PC-9 (cell line): ENCODE results near the gene KCNN3. TPM values are rescaled to one million over a fixed set of nuclear protein-coding genes. Genes with fewer than 3 reads are reported as not detected.

Experiments
- BruUV-seq: library from RNA; stranded (reverse); fragments of 400-500 nt; replicated peaks from 2 replicates; lab custom pipeline; 2021; lab: Mats Ljungman, UMichigan
- CTCF ChIA-PET: fragments of 300-600 bp; sonication (Branson Sonifier 250); formaldehyde crosslinking; loops from one replicate; lab custom pipeline; 2022; ENCODE audit warnings: antibody characterized with exemption; lab: Charles Lee
- POLR2A ChIA-PET: fragments of 300-600 bp; sonication (Branson Sonifier 250); formaldehyde crosslinking; loops from one replicate; lab custom pipeline; 2022; ENCODE audit warnings: antibody characterized with exemption; ENCODE audit not compliant: unreplicated experiment; lab: Charles Lee
- DNase-seq, 2 experiments: peaks; one replicate each; pipeline versions ENCODE4 v3.0.0 to v3.0.0-alpha.2; 2015 to 2022; ENCODE audit warnings: mixed read lengths in 1 of 2
- H2AFZ ChIP-seq: fragments of 200-600 bp; sonication (generic); 2 replicates; pipeline ENCODE4 v1.8.1; 2017; ENCODE audit warnings: antibody characterized with exemption
- H3F3A ChIP-seq: fragments of 200-600 bp; sonication (generic); 2 replicates; pipeline ENCODE4 v1.8.1; 2017; ENCODE audit warnings: antibody characterized with exemption, mild to moderate bottlenecking, low read depth; ENCODE audit not compliant: insufficient read depth
- H3K27ac ChIP-seq: fragments of 200-600 bp; sonication (generic); 2 replicates; pipeline ENCODE4 v1.6.1; 2016; ENCODE audit warnings: mixed run types
- H3K27me3 ChIP-seq: fragments of 200-600 bp; sonication (generic); 2 replicates; pipeline ENCODE4 v1.6.1; 2016; ENCODE audit warnings: low read depth, mixed run types; ENCODE audit not compliant: insufficient read depth
- H3K36me3 ChIP-seq: fragments of 200-600 bp; sonication (generic); 2 replicates; pipeline ENCODE4 v1.6.1; 2016; ENCODE audit warnings: low read depth, mixed run types
- H3K4me1 ChIP-seq: fragments of 200-600 bp; sonication (generic); replicated peaks from 2 replicates; pipeline ENCODE4 v1.6.1; 2016; ENCODE audit warnings: mixed run types; ENCODE audit not compliant: insufficient read depth
- H3K4me2 ChIP-seq: fragments of 200-600 bp; sonication (generic); 2 replicates; pipeline ENCODE4 v1.6.1; 2017; ENCODE audit warnings: mixed run types
- H3K4me3 ChIP-seq: fragments of 200-600 bp; sonication (generic); 2 replicates; pipeline ENCODE4 v1.6.1; 2016; ENCODE audit warnings: mixed run types
- H3K79me2 ChIP-seq: fragments of 200-600 bp; sonication (generic); 2 replicates; pipeline ENCODE4 v1.6.1; 2017; ENCODE audit warnings: low read depth, mixed run types
- H3K9me2 ChIP-seq: fragments of 200-600 bp; sonication (generic); 2 replicates; pipeline ENCODE4 v1.8.1; 2017; ENCODE audit warnings: mild to moderate bottlenecking; ENCODE audit not compliant: insufficient read depth
- H3K9me3 ChIP-seq: fragments of 200-600 bp; sonication (generic); 2 replicates; pipeline ENCODE4 v1.8.1; 2016; ENCODE audit warnings: low read depth; ENCODE audit not compliant: insufficient read depth
- H4K20me1 ChIP-seq: fragments of 200-600 bp; sonication (generic); 2 replicates; pipeline ENCODE4 v1.8.1; 2017; ENCODE audit not compliant: insufficient read depth
- EZH2 ChIP-seq: fragments of 200-600 bp; sonication (generic); IDR thresholded peaks from 2 replicates; pipeline ENCODE4 v1.8.0; 2017; ENCODE audit warnings: antibody characterized with exemption, low read depth
- intact Hi-C: fragments of 100-400 bp; cut with micrococcal nuclease; formaldehyde crosslinking; loops from one replicate; pipeline ENCODE4 v1.10.0; 2022; ENCODE audit not compliant: unreplicated experiment
- total RNA-seq: library from RNA; stranded (reverse); gene quantifications from 2 replicates; pipeline ENCODE4 v1.2.3, GENCODE V29; 2021
- TF ChIP-seq, protein P1 (sequence below): fragments of 200-600 bp; sonication (generic); conservative IDR thresholded peaks from 2 replicates; pipeline ENCODE4 v1.6.1; 2017; ENCODE audit warnings: mixed run types, antibody characterized with exemption, mild to moderate bottlenecking, moderate library complexity

The KCNN3 gene
- total RNA-seq, 1 experiment from 2014 or later = 1.1 TPM

DNA sequence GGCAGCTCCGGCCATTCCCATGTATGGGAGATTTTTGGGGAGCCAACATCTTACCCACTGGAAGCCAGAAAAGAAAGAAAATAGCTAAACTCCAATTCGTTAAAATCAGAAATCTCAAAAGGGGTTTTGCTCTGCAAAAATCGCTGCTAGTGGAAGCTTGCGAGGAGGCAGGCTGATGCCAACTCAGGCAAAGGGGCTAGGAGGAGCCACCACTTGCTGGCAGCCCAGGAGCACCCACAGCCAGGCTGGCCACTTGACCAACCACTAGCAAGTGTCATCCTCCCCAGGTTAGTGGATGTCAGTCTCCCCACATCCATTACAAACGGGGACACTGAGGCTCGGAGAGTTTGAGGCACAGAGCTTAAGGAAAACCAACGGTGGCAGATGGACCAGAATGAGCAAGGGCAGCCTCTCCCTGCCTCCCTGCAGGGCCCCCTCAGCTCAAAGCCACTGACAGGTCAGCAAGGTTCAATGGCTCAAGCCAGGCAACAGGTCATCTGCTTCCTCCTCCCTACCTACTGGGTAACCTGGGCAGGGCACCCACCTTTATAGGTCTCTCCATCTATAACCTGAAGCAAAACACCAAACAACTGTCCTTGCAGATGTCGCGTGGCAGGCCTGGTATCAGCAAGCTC, 10.8 kb downstream of the KCNN3 start:
- ChIA-PET POLR2A (no interaction called here), CTCF (no interaction called here)
- H3K27ac ChIP-seq = no peak overlapping the region
- intact Hi-C loops = no loop called here
- H3F3A ChIP-seq = no peaks in the 10 kb centered on the region
- no peak overlapping the region for H2AFZ ChIP-seq
- no peaks in the 10 kb centered on the region for H3K9me2 ChIP-seq
- no peak for TF ChIP-seq EZH2
- TF ChIP-seq, protein P1, sequence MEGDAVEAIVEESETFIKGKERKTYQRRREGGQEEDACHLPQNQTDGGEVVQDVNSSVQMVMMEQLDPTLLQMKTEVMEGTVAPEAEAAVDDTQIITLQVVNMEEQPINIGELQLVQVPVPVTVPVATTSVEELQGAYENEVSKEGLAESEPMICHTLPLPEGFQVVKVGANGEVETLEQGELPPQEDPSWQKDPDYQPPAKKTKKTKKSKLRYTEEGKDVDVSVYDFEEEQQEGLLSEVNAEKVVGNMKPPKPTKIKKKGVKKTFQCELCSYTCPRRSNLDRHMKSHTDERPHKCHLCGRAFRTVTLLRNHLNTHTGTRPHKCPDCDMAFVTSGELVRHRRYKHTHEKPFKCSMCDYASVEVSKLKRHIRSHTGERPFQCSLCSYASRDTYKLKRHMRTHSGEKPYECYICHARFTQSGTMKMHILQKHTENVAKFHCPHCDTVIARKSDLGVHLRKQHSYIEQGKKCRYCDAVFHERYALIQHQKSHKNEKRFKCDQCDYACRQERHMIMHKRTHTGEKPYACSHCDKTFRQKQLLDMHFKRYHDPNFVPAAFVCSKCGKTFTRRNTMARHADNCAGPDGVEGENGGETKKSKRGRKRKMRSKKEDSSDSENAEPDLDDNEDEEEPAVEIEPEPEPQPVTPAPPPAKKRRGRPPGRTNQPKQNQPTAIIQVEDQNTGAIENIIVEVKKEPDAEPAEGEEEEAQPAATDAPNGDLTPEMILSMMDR = no peak
- H3K36me3 ChIP-seq = no peaks in the 10 kb centered on the region
- H3K4me2 ChIP-seq = no peak overlapping the region
- no peaks in the 10 kb centered on the region for H3K9me3 ChIP-seq
- peaks cover 31% of the 10 kb centered on the region for H3K27me3 ChIP-seq
- no peaks in the 10 kb centered on the region for H3K4me1 ChIP-seq
- no peak overlapping the region for H3K4me3 ChIP-seq
- no peaks in the 10 kb centered on the region for H4K20me1 ChIP-seq
- no TSS peak for BruUV-seq
- DNase-seq = peak in 1 of 2 experiments; percentile 19
- H3K79me2 ChIP-seq = no peaks in the 10 kb centered on the region

DNA sequence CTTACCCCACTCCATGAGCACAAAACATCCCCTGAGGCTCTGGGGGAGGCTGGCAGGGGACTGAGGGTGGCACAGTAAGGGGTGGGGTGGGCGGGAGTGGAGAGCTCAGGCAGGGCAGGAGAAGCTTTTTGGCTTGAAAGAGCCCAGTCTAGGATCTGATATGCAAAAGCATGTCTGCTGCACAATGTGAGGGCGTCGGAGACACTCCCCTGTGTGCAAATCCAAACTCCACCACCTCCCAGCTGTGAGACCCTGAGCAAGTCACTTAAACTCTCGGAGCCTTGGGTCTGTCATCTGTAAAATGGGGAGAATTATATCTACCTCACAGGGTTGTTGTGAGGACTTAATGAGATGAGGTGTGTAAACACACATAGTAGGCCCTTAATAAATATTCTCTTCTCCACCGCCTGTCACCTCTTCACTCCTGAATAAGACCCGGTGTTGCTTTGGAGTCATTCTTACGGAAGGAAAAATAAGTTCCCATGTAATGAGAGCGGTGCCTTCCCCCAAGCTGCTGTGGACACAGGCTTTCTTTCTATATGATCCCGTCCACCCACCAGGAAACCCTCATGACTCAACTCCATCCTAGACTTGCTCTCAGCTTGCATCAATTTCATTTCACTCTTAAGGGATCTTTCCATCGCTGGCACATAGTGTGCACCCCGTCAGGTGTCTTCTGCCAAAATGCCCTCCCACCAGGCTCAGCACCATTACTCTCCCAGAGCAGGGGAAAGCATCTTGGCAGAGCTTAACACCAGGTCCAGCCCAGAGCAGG, 12.5 kb downstream of the KCNN3 start:
- no TSS peak for BruUV-seq
- Histone ChIP-seq H3K4me2 (no peak overlapping the region), H3K27me3 (peaks cover 22% of the 10 kb centered on the region), H3K27ac (no peak overlapping the region), H2AFZ (no peak overlapping the region), H3K9me2 (no peaks in the 10 kb centered on the region), H4K20me1 (no peaks in the 10 kb centered on the region), H3K4me3 (no peak overlapping the region), H3F3A (no peaks in the 10 kb centered on the region), H3K9me3 (no peaks in the 10 kb centered on the region), H3K36me3 (no peaks in the 10 kb centered on the region), H3K4me1 (no peaks in the 10 kb centered on the region), H3K79me2 (no peaks in the 10 kb centered on the region)
- no peak for TF ChIP-seq EZH2
- TF ChIP-seq, protein P1 = no peak
- intact Hi-C loops = no loop called here
- POLR2A ChIA-PET = no interaction called here
- peak in 1 of 2 experiments; percentile 19 for DNase-seq
- CTCF ChIA-PET = interaction anchor here (0.6 kb wide), 1 partner anchor 1204 kb away, joined by 4 read pairs; the partner anchor contains the start of gene RAB25

DNA sequence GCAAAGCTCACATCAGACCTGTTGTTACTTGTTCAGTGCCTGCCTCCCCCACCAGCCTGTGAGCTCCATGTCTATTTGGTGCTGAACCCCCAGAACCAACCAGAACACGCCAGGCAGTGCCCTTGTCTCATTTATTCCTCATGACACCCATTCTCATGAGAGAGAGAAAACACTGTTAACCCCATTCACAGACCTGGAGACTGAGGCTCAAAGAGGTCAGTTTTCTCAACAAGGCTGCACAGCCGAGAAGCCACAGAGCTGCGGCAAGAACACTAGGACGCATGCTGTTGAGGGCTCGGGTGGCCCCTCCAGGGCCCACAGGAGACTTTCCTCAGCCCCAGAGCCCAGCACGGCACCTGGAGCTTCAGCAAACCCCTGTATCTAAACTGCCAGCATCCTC, 13.1 kb downstream of the KCNN3 start:
- H3K9me2 ChIP-seq = no peaks in the 10 kb centered on the region
- H3K36me3 ChIP-seq = no peaks in the 10 kb centered on the region
- no peak overlapping the region for H3K4me2 ChIP-seq
- no peak for DNase-seq
- no peak for TF ChIP-seq EZH2
- TF ChIP-seq, protein P1 = no peak
- no peaks in the 10 kb centered on the region for H3F3A ChIP-seq
- intact Hi-C loops = no loop called here
- no peaks in the 10 kb centered on the region for H3K9me3 ChIP-seq
- no peaks in the 10 kb centered on the region for H3K4me1 ChIP-seq
- H2AFZ ChIP-seq = no peak overlapping the region
- H3K4me3 ChIP-seq = no peak overlapping the region
- ChIA-PET CTCF (interaction anchor here (0.6 kb wide), 1 partner anchor 1204 kb away, joined by 4 read pairs; the partner anchor contains the start of gene RAB25), POLR2A (interaction anchor here (0.6 kb wide), 1 partner anchor 1279 kb away, joined by 8 read pairs; no protein-coding TSS in a partner anchor)
- H3K27me3 ChIP-seq = peaks cover 22% of the 10 kb centered on the region
- no peak overlapping the region for H3K27ac ChIP-seq
- no peaks in the 10 kb centered on the region for H3K79me2 ChIP-seq
- no peaks in the 10 kb centered on the region for H4K20me1 ChIP-seq
- BruUV-seq = no TSS peak
